GM12892 (cell line): ENCODE results near the gene ACCS.

ENCODE experiments used
- POLR2A ChIP-seq: IDR thresholded peaks from 2 replicates; pipeline ENCODE4 v1.6.1; 2011; ENCODE audit warnings: low read depth, low read length, control low read depth
- POLR2AphosphoS5 ChIP-seq: IDR thresholded peaks from 2 replicates; pipeline ENCODE4 v1.6.1; 2011; ENCODE audit warnings: low read depth, low read length, control low read depth
- TAF1 ChIP-seq: IDR thresholded peaks from 2 replicates; pipeline ENCODE4 v1.6.1; 2011; ENCODE audit warnings: low read depth, mild to moderate bottlenecking, control low read depth, low read length, borderline replicate concordance

- TF ChIP-seq POLR2AphosphoS5 (no peak), POLR2A (no peak), TAF1 (no peak)
Observed at GRCh38 chr11:44072757-44073658, 6.9 kb downstream of the ACCS start.
